HG03064 (cell line): ENCODE data around the gene C20orf96.
"Not testable (repeated sequence)": the region's sequence is repeated elsewhere in the genome, so short reads cannot be mapped to it uniquely, and the experiment has no call there.

Source experiments
- ATAC-seq: cut with Tn5 transposase; IDR thresholded peaks from one replicate; pipeline ENCODE4 v1.9.1; 2021; ENCODE audit warnings: low read depth; ENCODE audit not compliant: unreplicated experiment

Gene C20orf96

DNA sequence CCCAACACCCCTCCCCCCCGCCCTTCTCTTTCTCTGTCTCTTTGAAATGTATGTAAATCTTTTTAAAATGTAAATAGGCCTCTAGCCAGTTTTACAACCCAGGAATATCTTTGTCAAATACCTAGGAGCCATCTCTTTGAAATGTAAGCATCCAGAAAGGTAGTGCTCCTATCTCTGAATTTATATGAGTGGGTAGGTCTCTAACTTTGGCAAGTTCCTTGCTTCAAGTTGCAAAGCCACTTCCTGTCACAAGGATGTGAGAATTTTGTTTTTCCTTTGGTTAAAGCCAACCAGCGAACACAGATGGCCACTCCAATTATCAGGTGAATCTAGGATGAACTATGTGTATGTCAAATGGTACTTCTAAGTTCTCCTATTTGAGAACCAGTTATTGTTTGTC lies 39.2 kb downstream of the C20orf96 start:
- no peak for ATAC-seq

DNA sequence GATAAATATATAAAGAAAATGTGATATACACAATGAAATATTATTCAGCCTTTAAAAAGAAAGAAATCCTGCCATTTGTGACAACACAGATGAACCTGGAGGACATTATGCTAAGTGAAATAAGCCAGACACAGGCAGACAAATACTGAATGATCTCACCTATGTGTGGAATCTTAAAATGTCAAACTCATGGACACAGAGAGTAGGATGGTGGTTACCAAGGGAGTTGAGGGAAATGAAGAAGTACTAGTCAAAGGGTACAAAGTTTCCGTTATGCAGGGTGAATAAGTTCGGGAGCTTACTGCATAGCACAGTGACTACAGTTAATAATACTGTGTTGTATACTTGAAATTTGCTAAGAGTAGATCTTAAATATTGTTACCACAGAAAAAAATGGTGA lies 47.6 kb downstream of the C20orf96 start:
- no peak for ATAC-seq

DNA sequence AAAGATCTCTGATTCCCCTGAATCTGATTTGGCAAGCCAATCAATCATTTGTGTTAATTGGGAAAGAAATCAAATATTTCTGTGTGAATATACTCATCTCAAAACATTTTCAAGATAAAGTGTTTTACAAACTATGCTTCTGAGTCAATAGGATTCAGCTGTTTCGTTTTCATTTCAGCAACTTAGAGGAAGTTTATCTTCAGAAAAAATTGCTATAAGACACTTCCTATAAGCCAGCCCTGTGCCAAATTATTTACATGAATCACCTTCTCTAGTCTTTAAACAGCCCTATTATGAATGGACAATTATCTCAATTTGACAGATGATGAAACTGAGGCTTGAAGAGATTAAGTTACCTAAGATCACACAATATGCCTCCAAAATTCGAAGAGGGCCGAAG lies 52.6 kb downstream of the C20orf96 start:
- no peak for ATAC-seq

DNA sequence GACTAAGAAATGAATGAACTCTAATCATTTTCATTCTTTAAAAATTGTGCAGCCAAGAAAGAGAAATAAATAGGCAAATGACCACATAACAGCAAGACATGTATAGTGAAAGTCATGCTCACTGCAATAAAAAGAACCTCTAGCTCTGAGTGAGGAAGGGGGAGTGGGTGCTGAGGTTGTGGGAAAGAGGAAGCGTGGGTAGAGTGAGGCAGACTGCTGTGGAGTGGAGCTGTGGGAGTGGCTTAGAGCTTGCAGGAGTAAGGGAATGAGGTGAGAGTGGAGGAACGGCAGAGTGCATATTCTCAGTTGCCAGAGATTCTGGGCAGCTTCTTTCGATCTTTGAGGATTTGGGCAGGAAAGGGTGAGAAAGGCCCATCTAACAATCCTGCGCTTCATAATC lies 53.1 kb downstream of the C20orf96 start:
- ATAC-seq, result no peak

DNA sequence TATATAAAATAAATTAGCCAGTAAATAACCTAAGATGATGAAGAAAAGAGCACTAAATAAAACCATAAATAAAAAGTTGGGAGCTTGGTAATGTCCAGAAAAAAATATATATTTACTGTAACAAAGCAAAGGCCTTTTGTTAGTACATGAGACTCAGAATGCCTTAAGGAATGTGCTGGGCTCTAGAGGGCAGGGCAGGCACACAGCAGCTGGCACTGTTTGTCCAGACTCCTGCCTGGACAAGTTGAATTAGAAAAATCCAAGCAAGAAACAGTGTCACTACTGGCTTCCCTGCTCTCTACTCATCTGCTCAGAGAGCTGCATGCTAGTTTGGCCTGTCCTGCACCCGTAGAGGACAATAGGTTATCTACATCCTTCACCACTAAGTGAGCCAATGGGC lies 54.7 kb downstream of the C20orf96 start:
- no peak for ATAC-seq

DNA sequence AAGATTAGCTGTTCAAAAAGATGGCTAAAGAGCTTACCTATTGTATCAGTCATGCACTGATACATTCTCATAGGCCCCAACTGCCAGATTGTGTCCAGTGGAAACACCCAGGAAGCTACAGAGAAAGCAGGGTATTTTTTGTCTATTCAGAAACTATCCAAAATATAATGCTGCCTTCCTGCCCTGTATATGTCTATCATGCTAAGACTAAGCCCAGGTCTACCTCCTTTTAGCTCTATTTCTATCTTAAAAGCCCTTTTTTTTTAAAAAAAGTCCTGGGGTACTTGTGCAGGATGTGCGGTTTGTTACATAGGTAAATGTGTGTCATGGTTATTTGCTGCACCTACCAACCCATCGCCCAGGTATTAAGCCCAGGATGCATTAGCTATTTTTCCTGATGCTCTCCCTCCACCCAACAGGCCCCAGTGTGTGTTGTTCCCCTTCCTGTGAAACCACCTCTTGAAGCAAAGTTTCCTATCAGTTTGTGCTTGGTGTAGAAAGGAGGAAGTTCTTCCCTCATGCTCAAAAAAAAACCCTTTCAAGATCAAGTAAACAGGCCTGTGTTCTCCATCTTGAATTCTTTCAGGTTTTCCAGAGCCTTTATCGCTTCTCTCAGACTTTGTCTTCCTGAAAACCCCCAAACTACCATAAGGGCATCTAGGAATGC lies 63.0 kb downstream of the C20orf96 start:
- ATAC-seq, result no peak

DNA sequence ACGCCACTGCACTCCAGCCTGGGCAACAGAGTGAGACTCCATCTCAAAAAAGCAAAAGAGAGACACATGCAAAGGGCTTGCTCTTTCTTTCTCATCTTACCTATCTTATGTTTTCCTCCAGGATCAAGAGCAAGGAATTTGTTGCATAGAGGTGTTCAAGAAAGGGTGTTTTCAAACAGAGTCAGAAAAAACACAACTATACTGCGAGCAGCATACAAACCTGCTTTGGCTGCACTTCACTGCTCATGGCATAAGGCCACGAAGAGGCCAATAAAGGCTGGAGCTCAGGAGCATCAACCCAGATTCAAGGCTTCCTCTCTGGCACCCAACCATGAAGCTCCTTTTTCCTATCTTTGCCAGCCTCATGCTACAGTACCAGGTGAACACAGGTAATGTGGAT lies 63.6 kb downstream of the C20orf96 start, which contains the start of gene DEFB129:
Gene DEFB129, plus strand, starts transcription at position 301 of the 400 bp plus-strand sequence. Its CDS starts 31 bp downstream, at position 332.
- no peak for ATAC-seq

DNA sequence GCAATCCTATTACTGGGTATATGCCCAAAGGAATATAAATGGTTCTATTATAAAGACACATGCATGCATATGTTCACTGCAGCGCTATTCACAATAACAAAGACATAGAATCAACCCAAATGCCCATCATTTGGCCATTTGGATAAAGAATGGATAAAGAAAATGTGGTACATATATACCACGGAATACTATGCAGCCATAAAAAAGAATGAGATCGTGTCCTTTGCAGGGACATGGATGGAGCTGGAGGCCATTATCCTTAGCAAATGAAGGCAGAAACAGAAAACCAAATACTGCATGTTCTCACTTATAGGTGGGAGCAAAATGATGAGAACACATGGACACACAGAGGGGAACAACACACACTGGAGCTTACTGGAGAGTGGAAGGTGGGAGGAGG lies 64.7 kb downstream of the C20orf96 start:
- ATAC-seq, result not testable (repeated sequence)

DNA sequence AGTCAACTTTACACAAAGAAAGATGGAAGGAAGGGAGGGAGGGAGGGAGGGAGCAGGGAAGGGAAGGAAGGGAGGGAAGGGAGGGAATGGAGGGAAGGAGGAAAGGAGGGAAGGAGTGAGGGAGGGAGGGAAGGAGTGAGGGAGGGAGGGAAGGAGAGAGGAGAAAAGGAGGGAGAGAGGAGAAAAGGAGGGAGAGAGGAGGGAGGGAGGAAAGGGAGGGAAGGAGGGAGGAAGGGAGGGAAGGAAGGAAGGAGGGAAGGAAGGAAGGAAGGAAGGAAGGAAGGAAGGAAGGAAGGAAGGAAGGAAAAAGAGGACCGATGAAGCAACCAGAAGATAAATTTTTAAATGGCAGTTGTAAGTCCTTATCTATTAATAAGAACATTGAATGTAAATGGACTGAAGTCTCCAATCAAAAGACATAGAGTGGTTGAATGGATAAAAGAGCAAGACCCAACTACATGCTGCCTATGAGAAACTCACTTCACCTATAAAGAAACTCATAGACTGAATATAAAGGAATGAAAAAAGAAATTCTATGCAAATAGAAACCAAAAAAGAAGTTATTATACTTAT lies 69.2 kb downstream of the C20orf96 start:
- ATAC-seq, result no peak
